ENCODE measurements around the gene PHRF1.

The PHRF1 gene

GRCh38 chr11:540583-541432, 35.5 kb upstream of the PHRF1 start:
- in situ Hi-C loops (cut with MboI; ENCODE audit: low sequenced_read_pairs, unreplicated experiment): no loop called here
- DNase-seq (ENCODE audit: low spot score): no peak
- TF ChIP-seq CTCF (IDR thresholded peaks at IDR 0.05; ENCODE audit: borderline replicate concordance, control extremely low read depth, extremely low read depth, insufficient read depth, missing control alignments): no peak

DNA sequence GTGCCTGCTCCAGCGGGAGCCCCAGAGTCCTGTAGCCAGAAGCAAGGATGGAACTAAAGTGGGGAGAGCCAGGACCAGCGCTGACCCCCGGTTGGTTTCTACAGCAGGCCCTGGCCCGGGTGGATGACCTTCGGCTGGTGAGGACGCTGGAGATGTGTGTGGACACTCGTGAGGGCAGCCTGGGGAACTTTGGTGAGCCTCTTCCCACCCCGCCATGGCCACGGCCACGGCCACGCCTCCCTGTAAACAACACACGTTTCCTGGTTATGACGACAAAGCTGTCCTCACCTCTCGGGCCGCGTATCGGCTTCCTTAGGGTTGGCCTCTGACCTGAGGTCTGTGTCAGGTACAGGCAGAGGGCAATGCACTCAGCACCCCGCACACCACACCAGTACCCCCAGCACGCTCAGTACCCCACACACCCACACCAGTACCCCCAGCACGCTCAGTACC, 34.8 kb upstream of the PHRF1 start:
- TF ChIP-seq CTCF (IDR thresholded peaks at IDR 0.05; ENCODE audit: borderline replicate concordance, control extremely low read depth, extremely low read depth, insufficient read depth, missing control alignments): no peak
- DNase-seq (ENCODE audit: low spot score): no peak
- in situ Hi-C loops (cut with MboI; ENCODE audit: low sequenced_read_pairs, unreplicated experiment): no loop called here

DNA sequence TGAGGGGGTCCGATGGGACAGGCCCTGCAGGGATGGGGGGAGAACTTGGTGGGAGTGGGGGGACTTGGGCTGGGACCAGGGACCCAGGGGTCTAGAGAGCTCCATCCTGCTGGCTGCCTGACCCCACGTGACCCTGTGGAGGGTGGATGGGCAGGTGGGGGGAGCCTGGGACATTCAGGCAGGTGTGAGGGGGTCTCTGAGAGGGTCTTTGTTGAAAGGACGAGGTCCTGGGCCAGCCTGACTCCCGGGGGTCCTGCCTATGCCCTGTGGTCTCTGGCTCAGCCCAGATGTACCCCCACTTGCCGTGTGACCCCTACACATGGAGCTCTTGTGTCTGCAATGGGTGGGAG, 31.5 kb upstream of the PHRF1 start:
- in situ Hi-C loops (cut with MboI; ENCODE audit: low sequenced_read_pairs, unreplicated experiment): no loop called here
- no peak for DNase-seq (ENCODE audit: low spot score)
- no peak for TF ChIP-seq CTCF (IDR thresholded peaks at IDR 0.05; ENCODE audit: borderline replicate concordance, control extremely low read depth, extremely low read depth, insufficient read depth, missing control alignments)

DNA sequence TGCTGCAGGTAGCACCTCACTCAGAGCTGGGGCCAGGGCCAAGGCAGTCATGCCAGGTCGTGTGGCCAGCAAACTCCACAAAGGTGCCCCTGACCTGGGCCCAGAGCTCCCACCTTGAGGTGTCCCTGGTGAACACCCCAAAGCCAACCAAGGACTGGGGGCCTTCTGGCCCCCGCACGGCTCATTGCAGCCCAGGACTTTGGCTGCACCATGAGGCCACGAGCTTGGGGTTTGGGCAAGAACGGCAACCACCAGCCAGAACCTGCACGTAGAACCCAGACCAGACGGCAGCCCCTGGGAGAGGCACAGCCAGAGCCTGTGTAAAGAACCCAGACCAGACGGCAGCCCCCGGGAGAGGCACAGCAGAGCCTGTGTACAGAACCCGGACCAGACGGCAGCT, 31.1 kb upstream of the PHRF1 start:
- DNase-seq (ENCODE audit: low spot score): no peak
- in situ Hi-C loops (cut with MboI; ENCODE audit: low sequenced_read_pairs, unreplicated experiment): no loop called here
- TF ChIP-seq CTCF (IDR thresholded peaks at IDR 0.05; ENCODE audit: borderline replicate concordance, control extremely low read depth, extremely low read depth, insufficient read depth, missing control alignments): no peak

DNA sequence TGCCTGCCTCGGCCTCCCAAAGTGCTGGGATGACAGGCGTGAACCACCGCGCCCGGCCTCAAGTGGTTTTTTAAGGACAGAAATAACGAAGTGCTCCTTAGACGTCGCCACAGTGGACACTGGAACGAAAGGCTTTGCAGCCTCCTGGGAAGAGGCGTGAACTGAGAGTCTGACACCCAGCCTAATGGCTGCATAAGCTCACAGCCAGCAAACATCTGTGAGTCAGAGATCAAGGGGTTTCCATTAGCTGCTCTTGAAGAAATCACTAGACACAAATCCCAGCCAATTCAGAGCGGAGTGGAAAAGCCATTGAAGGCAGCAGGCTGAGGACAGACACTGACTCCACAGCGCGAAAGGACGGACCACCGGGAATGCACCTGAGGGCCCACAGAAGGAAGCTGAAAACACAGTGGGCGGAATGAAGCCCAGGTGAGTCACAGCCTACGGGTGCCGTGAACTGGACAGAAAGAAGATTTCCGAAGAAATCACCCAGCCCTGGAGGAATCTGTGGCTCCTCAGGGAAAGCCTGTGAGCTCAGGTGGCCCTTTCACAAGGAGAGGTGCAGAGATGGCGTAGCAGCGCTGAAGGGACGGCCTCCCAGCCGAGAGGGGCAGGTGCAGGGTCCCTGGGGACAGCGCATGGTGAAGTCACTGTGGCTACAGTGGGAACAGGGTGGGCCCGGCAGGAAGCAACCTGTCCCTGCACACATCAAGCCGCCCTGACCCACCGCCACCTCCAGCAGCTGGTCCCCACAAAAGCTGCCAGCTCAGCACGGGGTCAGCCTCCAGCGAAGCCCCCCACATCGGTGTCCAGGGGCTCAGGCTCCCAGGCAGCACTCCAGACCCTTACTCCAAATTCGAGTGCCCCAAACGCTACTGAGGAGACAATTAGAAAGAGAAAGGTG, 27.3 kb upstream of the PHRF1 start:
- in situ Hi-C loops (cut with MboI; ENCODE audit: low sequenced_read_pairs, unreplicated experiment): no loop called here
- DNase-seq (ENCODE audit: low spot score): no peak
- TF ChIP-seq CTCF (IDR thresholded peaks at IDR 0.05; ENCODE audit: borderline replicate concordance, control extremely low read depth, extremely low read depth, insufficient read depth, missing control alignments): no peak

- TF ChIP-seq CTCF (IDR thresholded peaks at IDR 0.05; ENCODE audit: borderline replicate concordance, control extremely low read depth, extremely low read depth, insufficient read depth, missing control alignments): no peak
- in situ Hi-C loops (cut with MboI; ENCODE audit: low sequenced_read_pairs, unreplicated experiment): loop anchor here (10.0 kb wide), 1 partner anchor 175 kb away; no protein-coding TSS in a partner anchor
Observed at GRCh38 chr11:550021-550745, 26.1 kb upstream of the PHRF1 start.

More at GRCh38 chr11:550021-550745, 26.1 kb upstream of the PHRF1 start:
- no peak for DNase-seq (ENCODE audit: low spot score)

Measured in GM13976 (cell line).